IPS DF 6.9 (cell line): ENCODE measurements around the gene BRCA2.

ENCODE experiments used
- DNase-seq: peaks from one replicate; pipeline ENCODE4 v3.0.0-alpha.2; 2013; ENCODE audit warnings: low read depth, low spot score
- H3K27ac ChIP-seq: one replicate; pipeline ENCODE4 v1.5.1; 2013; ENCODE audit warnings: low read length, control low read depth
- H3K27me3 ChIP-seq: 2 replicates; pipeline ENCODE4 v1.6.1; 2013; ENCODE audit warnings: mild to moderate bottlenecking, low read length; ENCODE audit not compliant: control insufficient read depth, insufficient read depth
- H3K36me3 ChIP-seq: 2 replicates; pipeline ENCODE4 v1.6.1; 2013; ENCODE audit warnings: low read length; ENCODE audit not compliant: control insufficient read depth, insufficient read depth
- H3K4me1 ChIP-seq: 2 replicates; pipeline ENCODE4 v1.6.1; 2013; ENCODE audit warnings: low read length; ENCODE audit not compliant: control insufficient read depth, insufficient read depth
- H3K4me3 ChIP-seq: 2 replicates; pipeline ENCODE4 v1.5.1; 2013; ENCODE audit warnings: mild to moderate bottlenecking, low read length
- H3K9me3 ChIP-seq: 2 replicates; pipeline ENCODE4 v1.6.1; 2013; ENCODE audit warnings: low read length, inconsistent platforms; ENCODE audit not compliant: control insufficient read depth, insufficient read depth
- WGBS: extraction: QIAGEN DNeasy Blood & Tissue Kit; methylation state at CpG from one replicate; pipeline ENCODE4 v1.1.7; 2013; ENCODE audit warnings: mixed read lengths, missing lambda C conversion rate; ENCODE audit not compliant: insufficient read length, insufficient coverage; 5-methylcytosine and 5-hydroxymethylcytosine counted together

BRCA2 gene

GRCh38 chr13:32428581-32429432 lies 113.5 kb downstream of the BRCA2 start:
- H3K27ac ChIP-seq = no peak overlapping the region
- H3K36me3 ChIP-seq = no peaks in the 10 kb centered on the region
- no peak overlapping the region; the same call in 1 of the 2 replicates for H3K4me3 ChIP-seq
- no peak for DNase-seq
- H3K27me3 ChIP-seq = no peaks in the 10 kb centered on the region
- H3K4me1 ChIP-seq = no peaks in the 10 kb centered on the region
- WGBS = no CpG with 5 or more reads among the region's 9 CpGs
- no peaks in the 10 kb centered on the region for H3K9me3 ChIP-seq

- H3K27ac ChIP-seq = no peak overlapping the region
- H3K4me1 ChIP-seq = no peaks in the 10 kb centered on the region
These were observed 114.2 kb downstream of the BRCA2 start for GRCh38 chr13:32429433-32429909.

GRCh38 chr13:32430018-32430747 lies 114.9 kb downstream of the BRCA2 start:
- DNase-seq = no peak
- Histone ChIP-seq H3K4me3 (no peak overlapping the region), H3K27me3 (no peaks in the 10 kb centered on the region), H3K9me3 (no peaks in the 10 kb centered on the region), H3K36me3 (no peaks in the 10 kb centered on the region), H3K4me1 (no peaks in the 10 kb centered on the region), H3K27ac (no peak overlapping the region)
- no CpG with 5 or more reads among the region's 6 CpGs for WGBS

More at GRCh38 chr13:32429433-32429909, 114.2 kb downstream of the BRCA2 start:
- Histone ChIP-seq H3K27me3 (no peaks in the 10 kb centered on the region), H3K4me3 (no peak overlapping the region), H3K36me3 (no peaks in the 10 kb centered on the region), H3K9me3 (no peaks in the 10 kb centered on the region)
- no CpG with 5 or more reads among the region's 6 CpGs for WGBS
- DNase-seq = no peak

GRCh38 chr13:32431361-32431760 lies 116.1 kb downstream of the BRCA2 start:
- Histone ChIP-seq H3K9me3 (no peaks in the 10 kb centered on the region), H3K4me3 (no peak overlapping the region), H3K27me3 (no peaks in the 10 kb centered on the region), H3K27ac (no peak overlapping the region), H3K36me3 (no peaks in the 10 kb centered on the region), H3K4me1 (no peaks in the 10 kb centered on the region)
- no peak for DNase-seq
- no CpG with 5 or more reads among the region's 5 CpGs for WGBS

- DNase-seq = no peak
- no peaks in the 10 kb centered on the region for H3K4me1 ChIP-seq
- no peaks in the 10 kb centered on the region for H3K27me3 ChIP-seq
- WGBS = no CpG with 5 or more reads among the region's 3 CpGs
- H3K9me3 ChIP-seq = no peaks in the 10 kb centered on the region
- H3K4me3 ChIP-seq = no peak overlapping the region
- no peaks in the 10 kb centered on the region for H3K36me3 ChIP-seq
- no peak overlapping the region for H3K27ac ChIP-seq
These were observed 117.5 kb downstream of the BRCA2 start for GRCh38 chr13:32432856-32433255.

- no peaks in the 10 kb centered on the region for H3K4me1 ChIP-seq
- DNase-seq = no peak
- H3K4me3 ChIP-seq = no peak overlapping the region
- H3K27me3 ChIP-seq = no peaks in the 10 kb centered on the region
- no CpG with 5 or more reads among the region's 4 CpGs for WGBS
- H3K27ac ChIP-seq = no peak overlapping the region
- H3K36me3 ChIP-seq = no peaks in the 10 kb centered on the region
- no peaks in the 10 kb centered on the region for H3K9me3 ChIP-seq
These were observed 123.6 kb downstream of the BRCA2 start for GRCh38 chr13:32438871-32439270.

GRCh38 chr13:32443111-32443510 lies 127.8 kb downstream of the BRCA2 start:
- DNase-seq = no peak
- no peak overlapping the region for H3K27ac ChIP-seq
- H3K36me3 ChIP-seq = no peaks in the 10 kb centered on the region
- no CpG with 5 or more reads among the region's 2 CpGs for WGBS
- no peaks in the 10 kb centered on the region for H3K27me3 ChIP-seq
- H3K9me3 ChIP-seq = no peaks in the 10 kb centered on the region
- H3K4me1 ChIP-seq = no peaks in the 10 kb centered on the region
- no peak overlapping the region for H3K4me3 ChIP-seq

- Histone ChIP-seq H3K36me3 (no peaks in the 10 kb centered on the region), H3K4me3 (no peak overlapping the region), H3K27me3 (no peaks in the 10 kb centered on the region), H3K4me1 (no peaks in the 10 kb centered on the region), H3K9me3 (no peaks in the 10 kb centered on the region), H3K27ac (no peak overlapping the region)
- DNase-seq = no peak
- WGBS = no CpG with 5 or more reads among the region's 2 CpGs
These were observed 130.2 kb downstream of the BRCA2 start for GRCh38 chr13:32445461-32445860.

- no peak for DNase-seq
- Histone ChIP-seq H3K4me3 (no peak overlapping the region), H3K27me3 (no peaks in the 10 kb centered on the region), H3K9me3 (no peaks in the 10 kb centered on the region), H3K4me1 (no peaks in the 10 kb centered on the region), H3K36me3 (no peaks in the 10 kb centered on the region), H3K27ac (no peak overlapping the region)
- no CpG with 5 or more reads among the region's 3 CpGs for WGBS
These were observed 130.9 kb downstream of the BRCA2 start for GRCh38 chr13:32446220-32446619.

GRCh38 chr13:32446773-32447465 lies 131.6 kb downstream of the BRCA2 start:
- no CpG with 5 or more reads among the region's 2 CpGs for WGBS
- Histone ChIP-seq H3K4me1 (no peaks in the 10 kb centered on the region), H3K36me3 (no peaks in the 10 kb centered on the region), H3K9me3 (no peaks in the 10 kb centered on the region), H3K27me3 (no peaks in the 10 kb centered on the region), H3K4me3 (no peak overlapping the region), H3K27ac (no peak overlapping the region)
- no peak for DNase-seq
